Adrenal gland (tissue), 12 donors: Measurements from ENCODE around the gene PI16. TPM values are rescaled to one million over a fixed set of nuclear protein-coding genes. Genes with fewer than 3 reads are reported as not detected.

Experiments
- DNase-seq, 7 donors: peaks; one replicate each; pipeline ENCODE4 v3.0.0-alpha.2; 2019 to 2020
- H3K27ac ChIP-seq, 5 donors: fragments of 200-600 bp; sonication (generic) in 4 of 5; 1 replicate in 3 of 5; 2 replicates in 2 of 5; pipeline versions ENCODE4 v1.5.1 to v1.8.0; 2016 to 2020; ENCODE audit warnings: mild to moderate bottlenecking in 1 of 5
- H3K27me3 ChIP-seq: fragments of 200-600 bp; 2 replicates; pipeline ENCODE4 v1.8.0; 2021
- H3K36me3 ChIP-seq, 2 donors: fragments of 200-600 bp; replicated peaks in 1 of 2; 1 replicate in 1 of 2; 2 replicates in 1 of 2; pipeline versions ENCODE4 v1.5.1 to v1.8.0; 2018 to 2022
- H3K4me1 ChIP-seq, 2 donors: fragments of 200-600 bp; replicated peaks in 1 of 2; 1 replicate in 1 of 2; 2 replicates in 1 of 2; pipeline versions ENCODE4 v1.5.1 to v1.8.0; 2018 to 2021
- H3K4me3 ChIP-seq, 4 donors: fragments of 200-600 bp; sonication (generic) in 3 of 4; one replicate each; pipeline ENCODE4 v1.5.1; 2016 to 2018
- H3K9me3 ChIP-seq, 3 donors: fragments of 200-600 bp; sonication (generic) in 1 of 3; replicated peaks in 1 of 3; 1 replicate in 2 of 3; 2 replicates in 1 of 3; pipeline versions ENCODE4 v1.5.1 to v1.8.0; 2016 to 2021
- POLR2A ChIP-seq, 2 donors: fragments of 450-650 bp; IDR thresholded peaks; one replicate each; pipeline ENCODE4 v1.6.1; 2017; ENCODE audit warnings: antibody characterized with exemption in 2 of 2, mild to moderate bottlenecking in 2 of 2, moderate library complexity in 1 of 2
- WGBS, 4 donors: extraction: QIAGEN DNeasy Blood & Tissue Kit in 2 of 4; methylation state at CpG; one replicate each; pipeline versions ENCODE4 v1.1.5 to v1.1.7; 2013 to 2017; 5-methylcytosine and 5-hydroxymethylcytosine counted together
- intact Hi-C, 2 donors: fragments of 100-400 bp; cut with DNase I; formaldehyde crosslinking; loops; one replicate each; pipeline versions ENCODE4 v1.14.1 to v1.15.0; 2022 to 2023
- polyA plus RNA-seq, 3 donors: library from polyadenylated mRNA; stranded (reverse); fragments of 200-250 nt in 2 of 3; fragments of 350-450 nt in 1 of 3; fragmentation: Illumina TruSeq in 1 of 3; extraction: RNeasy Lipid Tissue Mini Kit (QIAGEN cat#74804) in 1 of 3; gene quantifications; one replicate each; pipeline ENCODE4 v1.2.3, GENCODE V29; 2013 to 2014
- total RNA-seq, 9 donors: library from RNA; depleted of rRNA in 4 of 9; stranded (reverse); fragments of >200 nt in 4 of 9; fragments of 120-200 nt in 1 of 9; fragmentation: NEBNext Ultra II Directional in 1 of 9; extraction: Animal tissue kit (Norgen Biotek cat#: 25700) in 1 of 9; gene quantifications; one replicate each; pipeline versions ENCODE4 v1.1.0 to v1.2.4, GENCODE V29; 2013 to 2023
- TF ChIP-seq, protein P1 (sequence below), 6 experiments: fragments of 450-650 bp in 4 of 6; fragments of 200-600 bp in 2 of 6; sonication (generic) in 1 of 6; IDR thresholded peaks; 1 replicate in 5 of 6; 2 replicates in 1 of 6; pipeline versions ENCODE4 v1.5.1 to v1.8.0; 2016 to 2021; ENCODE audit warnings: antibody characterized with exemption in 6 of 6, mild to moderate bottlenecking in 2 of 6, moderate library complexity in 1 of 6
- donor health status: healthy with polysubstance abuse.
- donor health status: Bipolar disorder and iron deficiency.
- donor health status: DM: yes; HTN: yes; CAD: no.
- donor health status: DM: no; HTN: no; CAD: no.
- donor health status: DM: no; HTN: no; CAD: no.
- donor health status: DM: yes; HTN: yes; CAD: no.

The PI16 gene
- total and polyA plus RNA-seq, 12 donors: 0.12 to 9.3 (median 0.68) TPM; not detected in 1

- peaks cover 0 to 34% of the 10 kb centered on the region in 2 donors for H3K36me3 ChIP-seq
- H3K27me3 ChIP-seq: no peaks in the 10 kb centered on the region
- H3K27ac ChIP-seq: peak overlapping the region in 1 of 5 donors; percentile 78
- H3K9me3 ChIP-seq: no peaks in the 10 kb centered on the region
- intact Hi-C loops: no loop called here
- H3K4me3 ChIP-seq: no peak overlapping the region
- TF ChIP-seq POLR2A (IDR thresholded peaks at IDR 0.05): no peak
- TF ChIP-seq, protein P1, sequence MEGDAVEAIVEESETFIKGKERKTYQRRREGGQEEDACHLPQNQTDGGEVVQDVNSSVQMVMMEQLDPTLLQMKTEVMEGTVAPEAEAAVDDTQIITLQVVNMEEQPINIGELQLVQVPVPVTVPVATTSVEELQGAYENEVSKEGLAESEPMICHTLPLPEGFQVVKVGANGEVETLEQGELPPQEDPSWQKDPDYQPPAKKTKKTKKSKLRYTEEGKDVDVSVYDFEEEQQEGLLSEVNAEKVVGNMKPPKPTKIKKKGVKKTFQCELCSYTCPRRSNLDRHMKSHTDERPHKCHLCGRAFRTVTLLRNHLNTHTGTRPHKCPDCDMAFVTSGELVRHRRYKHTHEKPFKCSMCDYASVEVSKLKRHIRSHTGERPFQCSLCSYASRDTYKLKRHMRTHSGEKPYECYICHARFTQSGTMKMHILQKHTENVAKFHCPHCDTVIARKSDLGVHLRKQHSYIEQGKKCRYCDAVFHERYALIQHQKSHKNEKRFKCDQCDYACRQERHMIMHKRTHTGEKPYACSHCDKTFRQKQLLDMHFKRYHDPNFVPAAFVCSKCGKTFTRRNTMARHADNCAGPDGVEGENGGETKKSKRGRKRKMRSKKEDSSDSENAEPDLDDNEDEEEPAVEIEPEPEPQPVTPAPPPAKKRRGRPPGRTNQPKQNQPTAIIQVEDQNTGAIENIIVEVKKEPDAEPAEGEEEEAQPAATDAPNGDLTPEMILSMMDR (IDR thresholded peaks at IDR 0.05): no peak
- peaks cover 30 to 76% of the 10 kb centered on the region in 2 donors for H3K4me1 ChIP-seq
- 46 to 73% (median 65%) methylated on average over 7 to 14 of the region's 14 CpGs for WGBS, 4 donors
- no peak for DNase-seq
Measured at GRCh38 chr6:36980876-36981619, 26.5 kb downstream of the PI16 start.

- Histone ChIP-seq H3K27ac (peak overlapping the region in 2 of 5 donors; percentile 98 to 100), H3K36me3 (peaks cover 0 to 10% of the 10 kb centered on the region in 2 donors), H3K27me3 (no peaks in the 10 kb centered on the region), H3K4me3 (no peak overlapping the region), H3K9me3 (no peaks in the 10 kb centered on the region), H3K4me1 (peaks cover 26 to 70% of the 10 kb centered on the region in 2 donors)
- DNase-seq: no peak
- TF ChIP-seq, protein P1 (IDR thresholded peaks at IDR 0.05): no peak
- no peak for TF ChIP-seq POLR2A (IDR thresholded peaks at IDR 0.05)
- 82 to 89% (median 82%) methylated on average over 3 of the region's 3 CpGs for WGBS, 4 donors
- intact Hi-C loops: no loop called here
Measured at GRCh38 chr6:36983538-36983937, 29.0 kb downstream of the PI16 start.

DNA sequence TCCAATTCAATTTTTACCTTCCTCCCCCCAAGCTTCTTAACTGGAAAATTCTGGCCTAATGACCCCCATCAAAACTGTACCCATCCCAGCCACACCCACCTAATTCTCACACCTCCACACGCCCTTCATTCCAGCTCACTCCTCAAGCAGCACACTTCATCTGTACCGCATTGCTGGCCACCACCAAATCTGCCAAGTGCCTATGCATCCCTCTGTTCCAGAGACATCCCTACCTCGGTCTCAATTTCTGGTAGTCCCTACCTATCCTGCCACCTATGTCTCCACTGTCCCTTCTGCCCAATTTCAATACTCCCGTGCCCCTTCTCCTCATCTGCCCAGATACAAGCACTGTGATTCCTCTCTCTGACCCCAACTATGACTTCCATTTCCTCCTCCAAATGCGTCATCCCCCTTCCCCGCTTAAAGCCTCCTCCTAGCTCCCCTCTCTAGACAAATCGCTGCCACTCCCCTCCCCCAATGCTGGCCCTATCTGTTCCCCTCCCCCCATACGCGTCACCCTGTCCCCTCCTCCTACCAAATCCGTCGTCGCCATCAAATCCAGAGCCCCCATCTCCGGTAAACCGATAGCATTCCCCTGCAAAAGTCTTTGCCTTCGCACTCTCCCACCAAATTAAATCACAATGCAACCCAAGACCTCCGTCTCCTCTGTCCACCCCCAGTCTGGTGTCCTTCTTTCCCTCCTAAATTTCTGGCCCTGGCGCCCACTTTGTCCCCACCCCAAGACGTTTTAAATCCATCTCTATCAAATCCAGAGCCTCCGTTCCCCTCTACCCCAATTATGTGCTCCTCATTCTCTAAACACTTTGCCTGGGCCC is 30.3 kb downstream of the PI16 start:
- DNase-seq: peak; percentile 70 to 91 (median 79)
- intact Hi-C loops: no loop called here
- Histone ChIP-seq H3K36me3 (peaks cover 0 to 10% of the 10 kb centered on the region in 2 donors), H3K9me3 (no peaks in the 10 kb centered on the region), H3K27me3 (no peaks in the 10 kb centered on the region), H3K4me3 (peak overlapping the region; percentile 69 to 99 (median 84)), H3K4me1 (peaks cover 22 to 60% of the 10 kb centered on the region in 2 donors), H3K27ac (peak overlapping the region; percentile 47 to 100 (median 91))
- 4 to 7% (median 5%) methylated on average over 19 of the region's 19 CpGs for WGBS, 4 donors
- TF ChIP-seq, protein P1 (IDR thresholded peaks at IDR 0.05): no peak
- no peak for TF ChIP-seq POLR2A (IDR thresholded peaks at IDR 0.05)

DNA sequence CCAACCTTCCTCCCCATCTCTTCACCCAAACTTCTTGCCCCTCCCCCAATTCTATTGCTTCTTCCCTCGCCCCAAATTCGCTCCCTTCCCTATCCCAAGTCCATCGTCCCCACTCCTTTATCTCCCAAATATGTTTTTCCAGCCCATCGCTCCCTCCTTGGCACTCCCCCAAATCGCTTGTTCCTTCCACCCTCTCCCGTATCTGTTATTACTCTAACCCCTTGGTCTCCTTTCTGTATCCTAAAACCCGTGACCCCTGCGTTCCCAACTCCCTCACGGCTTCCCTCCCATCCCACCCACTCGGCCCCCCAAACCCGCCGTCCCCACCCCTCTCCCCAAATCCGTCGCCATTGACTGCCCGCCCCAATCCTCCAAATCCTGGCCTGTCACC is 30.9 kb downstream of the PI16 start:
- intact Hi-C loops: no loop called here
- Histone ChIP-seq H3K4me1 (peaks cover 22 to 53% of the 10 kb centered on the region in 2 donors), H3K27ac (peak overlapping the region; percentile 52 to 100 (median 91)), H3K9me3 (no peaks in the 10 kb centered on the region), H3K36me3 (peaks cover 0 to 10% of the 10 kb centered on the region in 2 donors), H3K4me3 (peak overlapping the region; percentile 69 to 99 (median 84)), H3K27me3 (no peaks in the 10 kb centered on the region)
- TF ChIP-seq, protein P1 (IDR thresholded peaks at IDR 0.05): no peak
- TF ChIP-seq POLR2A (IDR thresholded peaks at IDR 0.05): no peak
- DNase-seq: peak in 4 of 7 donors; percentile 30 to 74 (median 55)
- WGBS, 4 donors: 0 to 2% (median 1%) methylated on average over 14 to 15 of the region's 15 CpGs
